NCI-H1417 treated with DMSO at 0.1 percent for 48 hours (cell line): ENCODE results near the gene ILDR2.

Source experiments
- DNase-seq: peaks from one replicate; lab custom pipeline; 2025; lab: John Stamatoyannopoulos, UW

The ILDR2 gene

DNA sequence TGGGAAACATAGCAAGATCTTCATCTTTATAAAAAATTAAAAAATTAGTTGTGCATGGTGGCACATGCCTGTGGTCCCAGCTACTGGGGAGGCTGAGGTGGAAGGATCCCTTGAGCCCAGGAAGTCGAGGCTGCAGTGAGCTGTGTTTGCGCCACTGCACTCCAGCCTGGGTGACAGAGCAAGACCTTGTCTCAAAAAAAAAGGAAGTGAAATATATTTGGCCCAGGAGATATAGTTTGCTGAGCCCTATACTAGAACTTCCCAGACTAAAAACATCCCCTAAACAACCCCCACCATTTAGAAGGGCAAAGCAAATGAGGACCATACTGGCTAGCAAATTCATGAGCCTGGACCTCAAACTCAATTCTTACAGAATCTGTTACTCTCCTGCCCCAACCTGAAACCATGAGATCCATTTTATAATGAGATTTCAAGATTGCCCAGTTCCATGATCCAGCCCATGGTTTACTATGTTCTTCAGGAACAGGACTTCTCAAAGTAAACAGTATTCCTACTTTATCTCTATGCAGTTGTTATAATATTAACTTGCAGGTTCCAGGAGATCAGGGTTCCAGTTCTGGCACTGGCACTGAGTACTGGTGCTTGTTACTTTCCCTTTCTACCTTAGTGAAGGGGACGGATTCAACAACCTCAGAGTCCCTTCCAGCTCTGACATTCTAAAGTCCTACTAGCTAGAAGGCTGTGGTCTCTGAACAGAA lies 50.4 kb downstream of the ILDR2 start:
- no peak for DNase-seq

- DNase-seq, result no peak
These were observed 54.5 kb downstream of the ILDR2 start for GRCh38 chr1:166920561-166921475.

- no peak for DNase-seq
These were observed 56.4 kb downstream of the ILDR2 start for GRCh38 chr1:166918956-166919316.

GRCh38 chr1:166918088-166918955 lies 57.0 kb downstream of the ILDR2 start:
- no peak for DNase-seq

DNA sequence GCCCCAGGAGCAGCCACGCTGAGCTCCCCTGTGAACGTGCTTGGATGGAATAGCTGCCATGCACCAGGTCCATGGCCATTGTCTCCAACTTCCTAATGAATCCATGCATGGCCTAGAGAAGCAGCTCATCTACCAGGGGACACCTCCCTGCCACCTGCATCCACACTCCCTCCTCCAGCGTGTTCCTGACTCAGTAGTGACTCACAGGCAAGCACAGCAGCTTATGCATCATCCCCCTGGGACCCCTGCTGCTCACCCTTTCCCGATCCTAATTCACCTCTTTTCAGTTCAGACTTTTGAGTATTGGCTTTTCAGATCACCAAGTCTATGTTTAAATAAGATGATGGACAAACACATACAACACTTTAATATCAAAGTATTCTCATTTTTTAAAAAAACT lies 59.4 kb downstream of the ILDR2 start:
- DNase-seq, result no peak

GRCh38 chr1:166915042-166915441 lies 60.3 kb downstream of the ILDR2 start:
- no peak for DNase-seq

DNA sequence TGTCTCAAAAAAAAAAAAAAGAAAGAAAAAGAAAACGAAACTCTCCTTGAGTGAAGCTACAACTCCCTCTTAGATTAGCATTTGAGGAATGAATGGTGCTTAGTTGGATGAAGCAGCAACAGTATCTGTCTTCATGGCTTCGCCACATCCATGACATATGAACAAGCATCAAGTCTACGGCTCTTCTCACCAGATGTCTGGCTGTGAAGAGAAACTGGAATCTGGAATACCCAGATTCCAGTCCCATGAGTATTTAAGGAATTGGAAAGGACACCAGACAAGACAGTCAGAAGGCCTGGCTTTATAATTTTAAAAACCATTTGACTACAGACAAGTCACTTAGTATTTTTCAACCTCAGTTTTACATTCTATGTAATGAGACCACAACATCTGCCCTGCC lies 61.2 kb downstream of the ILDR2 start:
- DNase-seq, result no peak

DNA sequence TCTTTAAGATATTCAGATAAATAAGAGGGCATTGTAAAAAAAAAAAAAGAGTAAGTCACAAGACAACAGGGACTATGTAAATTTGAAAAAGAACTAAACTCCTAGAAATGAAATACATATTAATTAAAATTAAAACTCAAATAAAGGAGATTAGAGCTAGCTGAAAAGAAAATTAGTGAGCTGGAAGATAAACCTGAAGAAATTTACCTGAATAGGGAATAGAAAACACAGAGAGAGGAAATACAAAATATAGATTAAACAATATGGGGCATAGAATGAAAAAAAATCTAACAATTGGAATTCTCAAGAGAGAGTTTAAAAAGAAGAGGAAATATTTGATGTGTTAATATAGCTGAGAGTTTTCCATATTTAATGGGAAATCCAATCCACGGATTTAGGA lies 63.7 kb downstream of the ILDR2 start:
- DNase-seq, result no peak

DNA sequence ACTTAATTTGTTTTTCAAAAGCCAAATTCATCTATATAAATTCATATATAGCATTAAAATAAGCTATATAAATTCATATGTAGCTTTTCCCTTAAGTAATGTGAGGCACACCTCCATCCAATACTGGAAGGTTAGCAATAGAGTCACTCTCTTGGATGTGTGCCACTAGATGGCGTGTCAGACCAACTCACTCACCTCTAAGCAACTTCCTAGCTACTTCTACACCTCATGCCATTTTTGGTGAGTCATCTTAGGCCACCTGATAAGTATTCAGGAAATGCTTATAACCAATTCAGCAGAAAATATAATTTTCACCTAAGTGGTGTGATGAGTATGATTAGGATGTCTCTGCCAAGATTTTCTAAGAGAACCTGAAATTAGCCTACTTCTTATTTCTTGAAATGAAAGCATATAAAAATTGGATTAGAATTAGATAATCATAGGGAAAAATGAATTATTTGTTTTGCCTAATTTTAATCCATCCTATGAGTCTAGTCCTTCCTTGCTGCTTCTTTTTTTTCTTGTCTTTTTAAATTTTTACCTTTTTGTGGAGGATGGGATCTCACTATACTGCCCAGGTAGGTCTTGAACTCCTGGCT lies 64.8 kb downstream of the ILDR2 start:
- DNase-seq, result peak; percentile 53

DNA sequence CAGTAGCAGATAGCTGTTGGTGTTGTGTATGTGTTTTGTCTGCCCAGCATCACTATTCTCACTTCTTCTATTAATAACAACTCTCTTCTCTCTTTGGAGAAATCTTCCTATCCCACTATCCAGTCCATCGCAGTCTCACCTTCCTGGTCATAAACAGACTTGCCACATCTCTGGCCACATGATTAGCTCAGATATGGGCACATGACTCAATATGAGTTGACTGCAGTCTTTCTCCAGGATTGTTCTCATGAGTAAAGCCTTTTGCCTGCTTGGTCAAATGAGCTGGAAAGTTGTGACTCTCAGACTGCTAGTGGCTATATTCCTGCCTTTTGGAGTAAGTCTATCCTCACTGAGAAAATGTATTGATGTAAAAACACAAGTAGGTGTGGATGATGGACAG lies 66.4 kb downstream of the ILDR2 start:
- DNase-seq, result no peak

GRCh38 chr1:166907763-166908162 lies 67.6 kb downstream of the ILDR2 start:
- DNase-seq, result no peak

- no peak for DNase-seq
These were observed 68.3 kb downstream of the ILDR2 start for GRCh38 chr1:166907051-166907450.

DNA sequence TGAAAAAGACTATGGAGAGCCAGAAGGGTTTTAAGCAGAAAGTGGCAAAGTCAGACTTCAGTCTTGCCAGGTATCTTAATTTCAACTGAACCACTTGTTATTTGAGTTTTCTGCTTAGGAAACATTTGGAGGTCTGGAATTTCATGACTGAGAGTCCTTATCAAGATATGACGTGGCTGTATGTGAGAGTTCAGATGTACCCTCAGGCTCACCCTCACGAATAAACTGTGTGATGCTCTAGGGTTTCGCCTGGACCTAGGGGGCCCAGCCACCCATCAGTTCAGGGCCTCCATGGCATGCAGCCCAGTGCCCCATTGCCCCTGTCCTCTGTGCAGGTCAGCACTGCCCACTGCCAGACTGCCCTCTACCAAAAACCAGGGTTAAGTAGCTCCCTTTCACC lies 68.7 kb downstream of the ILDR2 start:
- no peak for DNase-seq

GRCh38 chr1:166905900-166906299 lies 69.4 kb downstream of the ILDR2 start:
- no peak for DNase-seq

GRCh38 chr1:166905136-166905535 lies 70.2 kb downstream of the ILDR2 start:
- no peak for DNase-seq

DNA sequence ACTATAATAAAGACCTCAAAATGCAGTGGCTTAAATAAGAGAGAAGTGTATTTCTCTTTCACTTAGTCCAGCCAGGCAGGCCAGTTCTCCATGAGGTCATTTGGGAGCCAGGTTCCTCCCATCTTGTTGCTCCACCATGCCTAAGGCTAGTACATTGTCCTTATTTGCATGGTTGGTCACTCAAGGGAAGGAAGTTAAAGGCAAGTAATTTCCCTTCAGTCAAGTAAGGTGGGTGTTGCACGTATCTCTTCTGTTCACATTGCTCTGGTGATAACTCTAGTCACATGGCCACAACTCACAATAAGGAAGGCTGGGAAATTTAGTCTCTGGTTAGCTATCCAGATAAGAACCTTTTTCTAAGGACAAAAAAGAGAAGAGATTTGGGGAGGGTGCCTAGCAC lies 72.1 kb downstream of the ILDR2 start:
- DNase-seq, result no peak

DNA sequence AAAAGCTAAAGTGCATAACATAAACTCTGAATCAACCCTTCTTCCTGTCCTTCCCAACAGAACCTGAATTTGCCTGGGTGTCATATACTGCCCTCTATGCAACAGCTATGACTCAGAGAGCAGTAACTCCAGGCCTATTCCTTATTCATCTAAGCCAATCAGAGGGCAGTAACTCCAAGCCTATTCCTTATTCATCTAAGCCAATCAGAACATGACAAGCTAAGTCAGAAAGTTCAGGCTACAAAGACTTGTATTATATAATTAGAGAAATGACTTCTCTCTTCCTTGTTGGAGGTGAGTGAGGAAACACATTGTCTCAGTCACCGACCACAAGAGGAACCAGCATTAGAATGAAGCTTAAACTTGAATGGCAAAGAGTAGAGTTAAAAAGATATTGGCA lies 73.1 kb downstream of the ILDR2 start:
- DNase-seq, result no peak

GRCh38 chr1:166900987-166901386 lies 74.4 kb downstream of the ILDR2 start:
- DNase-seq, result no peak

GRCh38 chr1:166899769-166900168 lies 75.6 kb downstream of the ILDR2 start:
- no peak for DNase-seq

GRCh38 chr1:166895766-166896165 lies 79.6 kb downstream of the ILDR2 start:
- DNase-seq, result no peak

GRCh38 chr1:166889776-166890175 lies 85.6 kb downstream of the ILDR2 start:
- DNase-seq, result no peak
